KMS-11 (cell line): ENCODE measurements around the gene CKLF.

Experiments used
- H2AFZ ChIP-seq: fragments of 200-600 bp; sonication (generic); 2 replicates; pipeline ENCODE4 v1.6.1; 2016; ENCODE audit warnings: antibody characterized with exemption, mixed run types, low read depth
- H3K27ac ChIP-seq: fragments of 200-600 bp; sonication (generic); 2 replicates; pipeline ENCODE4 v1.6.1; 2016; ENCODE audit warnings: mild to moderate bottlenecking, mixed run types
- H3K27me3 ChIP-seq: fragments of 200-600 bp; sonication (generic); 2 replicates; pipeline ENCODE4 v1.6.1; 2017; ENCODE audit warnings: mild to moderate bottlenecking, low read depth, mixed run types, moderate library complexity; ENCODE audit not compliant: insufficient read depth
- H3K36me3 ChIP-seq: fragments of 200-600 bp; sonication (generic); 2 replicates; pipeline ENCODE4 v1.6.1; 2017; ENCODE audit warnings: mild to moderate bottlenecking, mixed run types; ENCODE audit not compliant: insufficient read depth
- H3K4me1 ChIP-seq: fragments of 200-600 bp; sonication (generic); 2 replicates; pipeline ENCODE4 v1.6.1; 2016; ENCODE audit warnings: mild to moderate bottlenecking, low read depth, mixed run types; ENCODE audit not compliant: poor library complexity, severe bottlenecking
- H3K4me2 ChIP-seq: fragments of 200-600 bp; sonication (generic); 2 replicates; pipeline ENCODE4 v1.7.0; 2016; ENCODE audit warnings: mild to moderate bottlenecking, mixed run types
- H3K4me3 ChIP-seq: fragments of 200-600 bp; sonication (generic); IDR thresholded peaks from 2 replicates; pipeline ENCODE4 v1.6.1; 2017; ENCODE audit warnings: low read depth, low read length, mixed read lengths; ENCODE audit not compliant: insufficient read depth
- H3K79me2 ChIP-seq: fragments of 200-600 bp; sonication (generic); 2 replicates; pipeline ENCODE4 v1.6.1; 2016; ENCODE audit warnings: low read depth, mixed run types; ENCODE audit not compliant: insufficient read depth
- H3K9ac ChIP-seq: fragments of 200-600 bp; sonication (generic); 2 replicates; pipeline ENCODE4 v1.6.1; 2016; ENCODE audit warnings: mild to moderate bottlenecking, mixed run types
- H4K20me1 ChIP-seq: fragments of 200-600 bp; sonication (generic); 2 replicates; pipeline ENCODE4 v1.6.1; 2016; ENCODE audit warnings: mild to moderate bottlenecking, mixed run types; ENCODE audit not compliant: insufficient read depth
- CTCF ChIP-seq: fragments of 200-600 bp; sonication (generic); conservative IDR thresholded peaks from 2 replicates; pipeline ENCODE4 v1.6.1; 2017; ENCODE audit warnings: low read depth, mild to moderate bottlenecking, antibody characterized with exemption, low read length, moderate library complexity, mixed read lengths

CKLF gene

GRCh38 chr16:66528294-66528693 lies 24.1 kb upstream of the CKLF start:
- no peak overlapping the region for H3K27ac ChIP-seq
- H3K36me3 ChIP-seq = no peaks in the 10 kb centered on the region
- H2AFZ ChIP-seq = no peak overlapping the region
- no peak overlapping the region for H3K9ac ChIP-seq
- H3K79me2 ChIP-seq = no peaks in the 10 kb centered on the region
- TF ChIP-seq CTCF = no peak
- peaks cover 48% of the 10 kb centered on the region for H3K4me1 ChIP-seq
- H3K4me3 ChIP-seq = no peak overlapping the region
- no peaks in the 10 kb centered on the region for H4K20me1 ChIP-seq
- H3K4me2 ChIP-seq = no peak overlapping the region
- H3K27me3 ChIP-seq = no peaks in the 10 kb centered on the region

- Histone ChIP-seq H3K9ac (no peak overlapping the region), H3K36me3 (no peaks in the 10 kb centered on the region), H3K27me3 (no peaks in the 10 kb centered on the region), H4K20me1 (no peaks in the 10 kb centered on the region), H3K27ac (no peak overlapping the region), H3K4me2 (no peak overlapping the region), H3K79me2 (no peaks in the 10 kb centered on the region), H3K4me1 (peaks cover 36% of the 10 kb centered on the region), H2AFZ (no peak overlapping the region), H3K4me3 (no peak overlapping the region)
- TF ChIP-seq CTCF = no peak
Observed at GRCh38 chr16:66529475-66529874, 22.9 kb upstream of the CKLF start.

- no peak overlapping the region for H3K4me2 ChIP-seq
- no peak overlapping the region for H3K9ac ChIP-seq
- no peak overlapping the region for H2AFZ ChIP-seq
- no peaks in the 10 kb centered on the region for H3K36me3 ChIP-seq
- H3K27me3 ChIP-seq = no peaks in the 10 kb centered on the region
- no peaks in the 10 kb centered on the region for H4K20me1 ChIP-seq
- H3K79me2 ChIP-seq = no peaks in the 10 kb centered on the region
- H3K4me3 ChIP-seq = no peak overlapping the region
- peaks cover 7% of the 10 kb centered on the region for H3K4me1 ChIP-seq
- no peak overlapping the region for H3K27ac ChIP-seq
- TF ChIP-seq CTCF = no peak
Observed at GRCh38 chr16:66534376-66534799, 18.0 kb upstream of the CKLF start.

- H3K27me3 ChIP-seq = no peaks in the 10 kb centered on the region
- no peak overlapping the region for H3K27ac ChIP-seq
- no peak overlapping the region for H2AFZ ChIP-seq
- H3K4me3 ChIP-seq = no peak overlapping the region
- no peak overlapping the region for H3K9ac ChIP-seq
- H3K4me1 ChIP-seq = peaks cover 25% of the 10 kb centered on the region
- H3K36me3 ChIP-seq = no peaks in the 10 kb centered on the region
- H3K4me2 ChIP-seq = no peak overlapping the region
- no peak for TF ChIP-seq CTCF
- H4K20me1 ChIP-seq = no peaks in the 10 kb centered on the region
- H3K79me2 ChIP-seq = no peaks in the 10 kb centered on the region
Observed at GRCh38 chr16:66536525-66536924, 15.9 kb upstream of the CKLF start.
